Measurements from ENCODE around the gene UBASH3A. TPM values are rescaled to one million over a fixed set of nuclear protein-coding genes. Genes with fewer than 3 reads are reported as not detected.

The UBASH3A gene
- total RNA-seq, 2 donors from 2014 or later = 0.23 to 1.8 TPM

DNA sequence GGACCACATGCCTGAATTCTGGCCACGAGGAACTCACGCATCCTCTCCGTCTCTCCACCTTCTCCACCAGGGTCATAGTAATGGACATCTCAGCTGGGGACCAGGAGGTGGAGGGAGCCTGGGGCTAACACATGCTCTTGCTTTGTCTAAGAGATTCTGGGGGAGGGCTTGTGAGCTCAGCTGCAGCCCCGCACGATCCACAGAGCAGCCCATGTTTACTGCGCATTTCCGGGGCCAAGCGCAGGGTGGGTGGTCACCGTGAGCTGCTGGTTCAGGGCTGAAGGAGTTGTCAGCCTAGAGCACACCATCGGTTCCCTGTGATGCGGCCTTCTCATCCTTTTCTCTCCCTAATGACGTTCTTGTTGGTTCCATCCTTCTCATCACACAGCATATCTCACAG lies 45.4 kb upstream of the UBASH3A start:
- Histone ChIP-seq H3K27me3 (replicated peaks; ENCODE audit: insufficient read depth) (no peaks in the 10 kb centered on the region), H3K27ac (no peak overlapping the region), H3K36me3 (no peaks in the 10 kb centered on the region), H3K4me1 (replicated peaks) (no peaks in the 10 kb centered on the region), H3K4me3 (no peak overlapping the region), H3K9me3 (no peaks in the 10 kb centered on the region)
- WGBS = 97% methylated on average over 12 of the region's 12 CpGs
- DNase-seq (ENCODE audit: low spot score) = no peak
- TF ChIP-seq POLR2AphosphoS5 (IDR thresholded peaks at IDR 0.05) = no peak
- TF ChIP-seq, protein P1, sequence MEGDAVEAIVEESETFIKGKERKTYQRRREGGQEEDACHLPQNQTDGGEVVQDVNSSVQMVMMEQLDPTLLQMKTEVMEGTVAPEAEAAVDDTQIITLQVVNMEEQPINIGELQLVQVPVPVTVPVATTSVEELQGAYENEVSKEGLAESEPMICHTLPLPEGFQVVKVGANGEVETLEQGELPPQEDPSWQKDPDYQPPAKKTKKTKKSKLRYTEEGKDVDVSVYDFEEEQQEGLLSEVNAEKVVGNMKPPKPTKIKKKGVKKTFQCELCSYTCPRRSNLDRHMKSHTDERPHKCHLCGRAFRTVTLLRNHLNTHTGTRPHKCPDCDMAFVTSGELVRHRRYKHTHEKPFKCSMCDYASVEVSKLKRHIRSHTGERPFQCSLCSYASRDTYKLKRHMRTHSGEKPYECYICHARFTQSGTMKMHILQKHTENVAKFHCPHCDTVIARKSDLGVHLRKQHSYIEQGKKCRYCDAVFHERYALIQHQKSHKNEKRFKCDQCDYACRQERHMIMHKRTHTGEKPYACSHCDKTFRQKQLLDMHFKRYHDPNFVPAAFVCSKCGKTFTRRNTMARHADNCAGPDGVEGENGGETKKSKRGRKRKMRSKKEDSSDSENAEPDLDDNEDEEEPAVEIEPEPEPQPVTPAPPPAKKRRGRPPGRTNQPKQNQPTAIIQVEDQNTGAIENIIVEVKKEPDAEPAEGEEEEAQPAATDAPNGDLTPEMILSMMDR (IDR thresholded peaks at IDR 0.05) = no peak
- TF ChIP-seq POLR2A (IDR thresholded peaks at IDR 0.05) = no peak
- intact Hi-C loops (cut with DNase I) = no loop called here

DNA sequence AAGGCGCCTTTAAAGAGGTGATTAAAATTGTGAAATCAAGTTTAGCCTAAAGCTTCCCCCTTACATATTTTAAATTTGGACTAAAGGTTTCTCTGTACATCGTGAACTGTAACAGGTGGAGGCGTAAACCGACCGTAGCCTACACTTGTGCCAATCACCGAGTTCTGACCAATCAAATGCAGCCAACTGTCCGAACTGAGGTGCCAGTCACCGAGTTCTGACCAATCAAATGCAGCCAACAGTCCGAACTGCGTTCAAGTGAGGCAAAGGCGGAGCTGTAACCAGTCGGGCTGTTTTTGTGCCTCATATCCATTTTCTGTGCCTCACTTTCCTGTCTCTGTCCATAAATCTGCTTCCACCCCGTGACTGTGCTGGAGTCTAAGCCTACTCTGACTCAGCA lies 44.8 kb upstream of the UBASH3A start:
- Histone ChIP-seq H3K27ac (no peak overlapping the region), H3K36me3 (no peaks in the 10 kb centered on the region), H3K9me3 (no peaks in the 10 kb centered on the region), H3K27me3 (replicated peaks; ENCODE audit: insufficient read depth) (no peaks in the 10 kb centered on the region), H3K4me3 (no peak overlapping the region), H3K4me1 (replicated peaks) (no peaks in the 10 kb centered on the region)
- no peak for DNase-seq (ENCODE audit: low spot score)
- intact Hi-C loops (cut with DNase I) = no loop called here
- TF ChIP-seq POLR2A (IDR thresholded peaks at IDR 0.05) (no peak), POLR2AphosphoS5 (IDR thresholded peaks at IDR 0.05) (no peak)
- TF ChIP-seq, protein P1 (IDR thresholded peaks at IDR 0.05) = no peak
- WGBS = 90% methylated on average over 13 of the region's 13 CpGs

DNA sequence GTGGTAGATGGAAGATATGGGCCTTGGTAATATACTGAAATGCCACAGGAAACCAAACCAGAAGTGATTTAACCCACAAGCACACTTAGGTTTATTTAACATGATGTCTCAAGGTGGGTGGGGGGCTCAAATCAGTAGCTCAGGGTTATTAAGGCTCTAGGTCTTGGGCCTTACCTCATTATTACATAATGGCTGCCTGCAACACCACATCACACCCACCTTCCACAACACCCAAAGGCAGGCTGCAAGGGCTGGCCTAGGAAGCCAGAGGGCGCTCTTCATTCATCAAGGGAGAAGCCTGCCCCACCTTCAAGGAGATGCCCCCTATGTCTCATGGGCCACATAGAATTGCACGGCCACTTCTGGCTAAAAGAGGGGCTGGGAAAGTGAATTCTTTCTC lies 43.4 kb upstream of the UBASH3A start:
- Histone ChIP-seq H3K4me3 (no peak overlapping the region), H3K27ac (no peak overlapping the region), H3K36me3 (no peaks in the 10 kb centered on the region), H3K27me3 (replicated peaks; ENCODE audit: insufficient read depth) (no peaks in the 10 kb centered on the region), H3K9me3 (no peaks in the 10 kb centered on the region), H3K4me1 (replicated peaks) (no peaks in the 10 kb centered on the region)
- WGBS = 83% methylated on average over 2 of the region's 2 CpGs
- intact Hi-C loops (cut with DNase I) = no loop called here
- TF ChIP-seq, protein P1 (IDR thresholded peaks at IDR 0.05) = no peak
- TF ChIP-seq POLR2A (IDR thresholded peaks at IDR 0.05) = no peak
- TF ChIP-seq POLR2AphosphoS5 (IDR thresholded peaks at IDR 0.05) = no peak
- no peak for DNase-seq (ENCODE audit: low spot score)

DNA sequence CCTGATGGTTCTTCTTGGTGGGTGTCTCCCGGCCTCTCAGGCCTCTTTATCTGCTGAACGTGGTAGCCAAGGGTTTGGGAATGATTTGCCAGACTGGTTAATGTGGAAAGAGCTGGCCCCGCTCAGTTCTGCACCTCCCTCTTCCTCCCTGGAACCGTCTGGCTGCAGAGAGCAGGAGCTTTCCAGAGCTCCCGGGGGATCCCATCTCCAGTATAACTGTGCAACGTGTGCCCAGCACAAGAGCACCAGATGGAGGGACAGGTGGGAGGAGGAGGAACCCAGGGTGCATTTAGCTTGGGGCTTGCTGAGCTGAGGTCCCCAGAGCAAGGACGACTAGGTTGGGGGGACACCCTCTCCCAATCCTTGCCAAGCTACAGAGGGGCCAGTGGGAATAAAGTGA lies 42.4 kb upstream of the UBASH3A start:
- intact Hi-C loops (cut with DNase I) = no loop called here
- H3K27me3 ChIP-seq (replicated peaks; ENCODE audit: insufficient read depth) = no peaks in the 10 kb centered on the region
- WGBS = 43% methylated on average over 7 of the region's 7 CpGs
- no peak for DNase-seq (ENCODE audit: low spot score)
- TF ChIP-seq POLR2AphosphoS5 (IDR thresholded peaks at IDR 0.05) = no peak
- TF ChIP-seq, protein P1 (IDR thresholded peaks at IDR 0.05) = no peak
- no peak for TF ChIP-seq POLR2A (IDR thresholded peaks at IDR 0.05)
- no peaks in the 10 kb centered on the region for H3K9me3 ChIP-seq
- no peak overlapping the region for H3K27ac ChIP-seq
- H3K36me3 ChIP-seq = no peaks in the 10 kb centered on the region
- no peak overlapping the region for H3K4me3 ChIP-seq
- no peaks in the 10 kb centered on the region for H3K4me1 ChIP-seq (replicated peaks)

DNA sequence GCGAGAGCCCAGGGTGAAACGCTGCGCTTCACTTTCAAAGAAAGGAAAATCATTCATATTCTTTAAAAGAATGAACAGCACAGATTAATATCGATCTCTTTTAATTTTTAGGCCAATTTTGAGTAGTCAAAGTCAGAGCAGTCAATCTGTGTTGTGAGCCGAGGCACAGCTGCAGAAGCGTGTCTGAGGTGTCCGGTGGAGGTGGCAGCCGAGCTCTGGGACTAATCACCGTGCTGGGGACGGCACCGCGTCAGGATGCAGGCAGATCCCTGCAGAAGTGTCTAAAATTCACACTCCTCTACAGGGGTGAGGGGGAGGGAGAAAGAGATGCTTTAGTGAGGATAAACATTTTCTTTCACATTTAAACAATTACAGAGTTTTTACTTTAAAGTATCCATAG lies 41.5 kb upstream of the UBASH3A start:
- H3K27me3 ChIP-seq (replicated peaks; ENCODE audit: insufficient read depth) = no peaks in the 10 kb centered on the region
- no peaks in the 10 kb centered on the region for H3K9me3 ChIP-seq
- no peaks in the 10 kb centered on the region for H3K4me1 ChIP-seq (replicated peaks)
- H3K27ac ChIP-seq = no peak overlapping the region
- TF ChIP-seq, protein P1 (IDR thresholded peaks at IDR 0.05) = no peak
- TF ChIP-seq POLR2AphosphoS5 (IDR thresholded peaks at IDR 0.05) = no peak
- no peak for TF ChIP-seq POLR2A (IDR thresholded peaks at IDR 0.05)
- no peak for DNase-seq (ENCODE audit: low spot score)
- H3K36me3 ChIP-seq = no peaks in the 10 kb centered on the region
- WGBS = 76% methylated on average over 12 of the region's 12 CpGs
- H3K4me3 ChIP-seq = no peak overlapping the region
- intact Hi-C loops (cut with DNase I) = no loop called here
